Measurements from ENCODE around the gene ZBTB12. TPM values are rescaled to one million over a fixed set of nuclear protein-coding genes. Genes with fewer than 3 reads are reported as not detected.

Gene ZBTB12
- total and polyA plus RNA-seq, 2 of the 13 experiments (the other 11 are each of a cell fraction or from before 2014, with no cell fraction given), result 4.8 to 6.0 TPM

GRCh38 chr6:31865205-31866118 is 36.4 kb downstream of the ZBTB12 start (continued):
- TF ChIP-seq TEAD2 (CRISPR knock-in tag; IDR thresholded peaks at IDR 0.05) (no peak), EP300 (IDR thresholded peaks at IDR 0.05; ENCODE audit: low read depth in 2 of 2, low read length in 2 of 2) (peak; percentile 91 to 93; a peak in 3 of 4 replicates), EP300 (CRISPR knock-in tag; IDR thresholded peaks at IDR 0.05; ENCODE audit: borderline replicate concordance) (peak; percentile 88), ZKSCAN8 (CRISPR knock-in tag; IDR thresholded peaks at IDR 0.05; ENCODE audit: borderline replicate concordance) (no peak), SOX6 (IDR thresholded peaks at IDR 0.05) (no peak), SOX6 (CRISPR knock-in tag; IDR thresholded peaks at IDR 0.05) (peak; percentile 98), RBFOX2 (IDR thresholded peaks at IDR 0.05; ENCODE audit: low read depth, low read length) (peak; percentile 58), NR2F6 (IDR thresholded peaks at IDR 0.05) (peak; percentile 98), NR2F6 (CRISPR knock-in tag; IDR thresholded peaks at IDR 0.05) (peak; percentile 99), PBX3 (CRISPR knock-in tag; IDR thresholded peaks at IDR 0.05; ENCODE audit: borderline replicate concordance) (no peak), ZNF33B (CRISPR knock-in tag; IDR thresholded peaks at IDR 0.05) (no peak), ZNF484 (CRISPR knock-in tag; IDR thresholded peaks at IDR 0.05; ENCODE audit: borderline replicate concordance, low read depth) (no peak), ZNF280D (CRISPR knock-in tag; IDR thresholded peaks at IDR 0.05) (peak; percentile 93), KLF15 (CRISPR knock-in tag; IDR thresholded peaks at IDR 0.05; ENCODE audit: borderline replicate concordance) (no peak), FOSL1 (CRISPR knock-in tag; IDR thresholded peaks at IDR 0.05; ENCODE audit: borderline replicate concordance) (no peak), PRDM4 (CRISPR knock-in tag; IDR thresholded peaks at IDR 0.05; ENCODE audit: borderline replicate concordance) (no peak), PHF5A (CRISPR knock-in tag; IDR thresholded peaks at IDR 0.05; ENCODE audit: low read depth, unreplicated experiment) (peak; percentile 92)
- TF ChIP-seq, protein P1, sequence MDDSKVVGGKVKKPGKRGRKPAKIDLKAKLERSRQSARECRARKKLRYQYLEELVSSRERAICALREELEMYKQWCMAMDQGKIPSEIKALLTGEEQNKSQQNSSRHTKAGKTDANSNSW (CRISPR knock-in tag; IDR thresholded peaks at IDR 0.05; ENCODE audit: borderline replicate concordance), result no peak
- TF ChIP-seq, protein P2, sequence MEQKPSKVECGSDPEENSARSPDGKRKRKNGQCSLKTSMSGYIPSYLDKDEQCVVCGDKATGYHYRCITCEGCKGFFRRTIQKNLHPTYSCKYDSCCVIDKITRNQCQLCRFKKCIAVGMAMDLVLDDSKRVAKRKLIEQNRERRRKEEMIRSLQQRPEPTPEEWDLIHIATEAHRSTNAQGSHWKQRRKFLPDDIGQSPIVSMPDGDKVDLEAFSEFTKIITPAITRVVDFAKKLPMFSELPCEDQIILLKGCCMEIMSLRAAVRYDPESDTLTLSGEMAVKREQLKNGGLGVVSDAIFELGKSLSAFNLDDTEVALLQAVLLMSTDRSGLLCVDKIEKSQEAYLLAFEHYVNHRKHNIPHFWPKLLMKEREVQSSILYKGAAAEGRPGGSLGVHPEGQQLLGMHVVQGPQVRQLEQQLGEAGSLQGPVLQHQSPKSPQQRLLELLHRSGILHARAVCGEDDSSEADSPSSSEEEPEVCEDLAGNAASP (CRISPR knock-in tag; IDR thresholded peaks at IDR 0.05; ENCODE audit: borderline replicate concordance), result peak; percentile 87; the same call in 1 of the 2 replicates
- TF ChIP-seq, protein P3, sequence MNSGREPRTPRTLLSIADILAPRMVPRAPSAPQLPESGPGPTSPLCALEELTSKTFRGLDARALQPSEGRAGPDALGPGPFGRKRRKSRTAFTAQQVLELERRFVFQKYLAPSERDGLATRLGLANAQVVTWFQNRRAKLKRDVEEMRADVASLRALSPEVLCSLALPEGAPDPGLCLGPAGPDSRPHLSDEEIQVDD (CRISPR knock-in tag; IDR thresholded peaks at IDR 0.05; ENCODE audit: borderline replicate concordance), result no peak

Measured in HepG2 (cell line).